Endothelial cell of umbilical vein (primary cell): ENCODE measurements around the gene JAZF1. TPM values are rescaled to one million over a fixed set of nuclear protein-coding genes. Genes with fewer than 3 reads are reported as not detected.

Source experiments
- BruUV-seq: library from RNA; stranded (reverse); fragments of 400-500 nt; replicated peaks from 2 replicates; lab custom pipeline; 2021; lab: Mats Ljungman, UMichigan
- CTCF ChIA-PET: fragments of 300-600, 350-600 bp; sonication (Branson Sonifier 250); formaldehyde crosslinking; loops from one replicate; lab custom pipeline; 2021; ENCODE audit warnings: antibody characterized with exemption, inconsistent platforms; lab: Charles Lee
- POLR2A ChIA-PET: fragments of 300-600, 350-600 bp; sonication (Branson Sonifier 250); formaldehyde crosslinking; loops from one replicate; lab custom pipeline; 2021; ENCODE audit warnings: antibody characterized with exemption, inconsistent platforms; lab: Charles Lee
- DNase-seq: peaks from one replicate; pipeline ENCODE4 v3.0.0-alpha.2; 2011; ENCODE audit warnings: low read depth, low spot score
- FAIRE-seq: peaks from 2 replicates; lab custom pipeline; 2011; peaks lifted over from hg19 to GRCh38; lab: Jason Lieb, UNC
- H2AFZ ChIP-seq: 2 replicates; pipeline ENCODE4 v1.6.0; 2012; ENCODE audit warnings: low read depth, low read length, control low read depth, inconsistent platforms
- H3K27ac ChIP-seq: 2 replicates; pipeline ENCODE4 v1.5.1; 2011; ENCODE audit warnings: low read depth, mild to moderate bottlenecking, control low read depth, low read length, moderate library complexity; ENCODE audit not compliant: insufficient read depth
- H3K27me3 ChIP-seq, 2 experiments: 2 replicates each; pipeline versions ENCODE4 v1.6.0 to v1.6.1; 2011; ENCODE audit warnings: low read length in 2 of 2, mixed read lengths in 1 of 2; ENCODE audit not compliant: control insufficient read depth in 2 of 2, insufficient read depth in 2 of 2
- H3K36me3 ChIP-seq, 2 experiments: 2 replicates in 1 of 2; 3 replicates in 1 of 2; pipeline ENCODE4 v1.5.1; 2011; ENCODE audit warnings: low read length in 2 of 2, mild to moderate bottlenecking in 1 of 2, moderate library complexity in 1 of 2; ENCODE audit not compliant: control insufficient read depth in 2 of 2, insufficient read depth in 2 of 2; ENCODE audit errors: extremely low read depth in 1 of 2
- H3K4me1 ChIP-seq: 3 replicates; pipeline ENCODE4 v1.5.1; 2011; ENCODE audit warnings: mild to moderate bottlenecking, low read length; ENCODE audit not compliant: control insufficient read depth, insufficient read depth; ENCODE audit errors: extremely low read depth
- H3K4me2 ChIP-seq: 2 replicates; pipeline ENCODE4 v1.6.1; 2011; ENCODE audit warnings: low read length, control low read depth, mixed read lengths; ENCODE audit not compliant: insufficient read depth
- H3K4me3 ChIP-seq, 3 experiments: fragments of 200-600 bp in 1 of 3; sonication (generic), shearing (Covaris generic) in 1 of 3; replicated peaks in 1 of 3; 2 replicates each; pipeline ENCODE4 v1.5.1; 2011 to 2016; ENCODE audit warnings: control low read depth in 3 of 3, low read length in 3 of 3, mild to moderate bottlenecking in 2 of 3, inconsistent platforms in 1 of 3, low read depth in 1 of 3, moderate library complexity in 1 of 3; ENCODE audit not compliant: insufficient read depth in 1 of 3
- H3K79me2 ChIP-seq: 2 replicates; pipeline ENCODE4 v1.6.0; 2012; ENCODE audit warnings: low read length, inconsistent platforms; ENCODE audit not compliant: control insufficient read depth, insufficient read depth
- H3K9ac ChIP-seq: replicated peaks from 2 replicates; pipeline ENCODE3; 2011; ENCODE audit warnings: low read length, control low read depth; ENCODE audit not compliant: insufficient read depth; ENCODE audit errors: extremely low read depth
- H3K9me1 ChIP-seq: replicated peaks from 3 replicates; pipeline ENCODE4 v1.6.0; 2011; ENCODE audit warnings: mild to moderate bottlenecking, low read length; ENCODE audit not compliant: control insufficient read depth, insufficient read depth; ENCODE audit errors: extremely low read depth
- H3K9me3 ChIP-seq: replicated peaks from 2 replicates; pipeline ENCODE4 v1.5.1; 2012; ENCODE audit warnings: low read length, inconsistent platforms; ENCODE audit not compliant: control insufficient read depth, insufficient read depth
- H4K20me1 ChIP-seq: replicated peaks from 2 replicates; pipeline ENCODE3; 2011; ENCODE audit warnings: mild to moderate bottlenecking, low read length; ENCODE audit not compliant: control insufficient read depth, insufficient read depth; ENCODE audit errors: extremely low read depth
- EZH2 ChIP-seq: IDR thresholded peaks from 2 replicates; pipeline ENCODE4 v1.6.1; 2012; ENCODE audit warnings: borderline replicate concordance, low read depth, mild to moderate bottlenecking, moderate library complexity, low read length, inconsistent platforms; ENCODE audit not compliant: severe bottlenecking
- FOS ChIP-seq: IDR thresholded peaks from 2 replicates; pipeline ENCODE4 v1.6.1; 2011; ENCODE audit warnings: mild to moderate bottlenecking, low read length, moderate library complexity, borderline replicate concordance; ENCODE audit not compliant: insufficient read depth
- GATA2 ChIP-seq: IDR thresholded peaks from 2 replicates; pipeline ENCODE4 v1.7.0; 2011; ENCODE audit warnings: low read depth, mild to moderate bottlenecking, moderate library complexity, mixed read lengths, low read length; ENCODE audit not compliant: insufficient read length, insufficient read depth
- JUN ChIP-seq: IDR thresholded peaks from 2 replicates; pipeline ENCODE4 v1.6.1; 2011; ENCODE audit warnings: borderline replicate concordance, low read depth; ENCODE audit not compliant: insufficient read length, insufficient read depth
- MYC ChIP-seq: IDR thresholded peaks from one replicate; pipeline ENCODE4 v1.6.1; 2011; ENCODE audit warnings: mild to moderate bottlenecking, low read depth, low read length
- POLR2A ChIP-seq: IDR thresholded peaks from 2 replicates; pipeline ENCODE4 v1.6.1; 2012; ENCODE audit warnings: low read depth, mild to moderate bottlenecking, control low read depth, low read length
- POLR2AphosphoS5 ChIP-seq: IDR thresholded peaks from 2 replicates; pipeline ENCODE4 v1.6.1; 2012; ENCODE audit warnings: low read depth, mild to moderate bottlenecking, control low read depth, low read length, moderate library complexity; ENCODE audit not compliant: insufficient read depth
- dilution Hi-C: fragments of 300-500 bp; cut with MboI; formaldehyde crosslinking; loops from one replicate; pipeline ENCODE4 v1.15.0; 2019; ENCODE audit warnings: low sequenced_read_pairs; ENCODE audit not compliant: extremely low pct_ligation_motif_present
- intact Hi-C: fragments of 100-400 bp; cut with micrococcal nuclease; formaldehyde crosslinking; loops from one replicate; pipeline ENCODE4 v1.10.0; 2022
- polyA plus RNA-seq, 4 experiments: library from polyadenylated mRNA; depleted of rRNA in 3 of 4; stranded (reverse) in 3 of 4; unstranded in 1 of 4; fragments of >200 nt; gene quantifications; 2 replicates each; pipeline versions ENCODE4 v1.2.1 to v1.2.3, GENCODE V29; 2011 to 2012; ENCODE audit warnings: missing spikeins in 1 of 4
- total RNA-seq: library from RNA; stranded (reverse); gene quantifications from 2 replicates; pipeline ENCODE4 v1.2.3, GENCODE V29; 2021
- TF ChIP-seq, protein P1 (sequence below), 2 donors: IDR thresholded peaks; 1 replicate in 1 of 2; 2 replicates in 1 of 2; pipeline ENCODE4 v1.5.1; 2011; ENCODE audit warnings: low read length in 2 of 2, mild to moderate bottlenecking in 2 of 2, moderate library complexity in 2 of 2, control low read depth in 1 of 2, inconsistent platforms in 1 of 2, low read depth in 1 of 2; ENCODE audit not compliant: insufficient read depth in 1 of 2; ENCODE audit errors: extremely low read depth in 1 of 2
- TF ChIP-seq, protein P2 (sequence below): IDR thresholded peaks from 2 replicates; pipeline ENCODE4 v1.6.1; 2011; ENCODE audit not compliant: insufficient read depth, insufficient read length

JAZF1 gene
- total and polyA plus RNA-seq, 2 donors (not counting 3 experiments of a cell fraction or from before 2014, with no cell fraction given): 2.5 to 16.9 TPM

DNA sequence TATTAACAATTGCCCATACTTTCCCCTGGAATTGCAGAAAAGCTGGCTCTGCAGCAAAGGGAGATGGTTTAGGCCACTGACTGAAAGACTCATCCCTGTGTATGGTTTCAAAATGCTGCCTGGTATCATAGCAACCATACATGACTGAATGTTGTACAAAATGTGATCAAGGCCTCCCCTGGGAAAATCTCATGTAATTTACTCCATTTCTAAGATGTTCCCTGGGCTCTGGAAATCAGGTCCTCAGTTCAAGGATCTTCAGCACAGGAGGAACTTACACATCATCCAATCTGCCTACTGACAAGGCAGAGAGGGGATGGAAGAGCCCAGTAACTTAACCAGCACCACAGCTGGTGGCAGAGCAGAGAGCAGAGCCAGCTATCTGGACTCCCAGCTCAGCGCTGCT is 111.8 kb downstream of the JAZF1 start:
- TF ChIP-seq, protein P1, sequence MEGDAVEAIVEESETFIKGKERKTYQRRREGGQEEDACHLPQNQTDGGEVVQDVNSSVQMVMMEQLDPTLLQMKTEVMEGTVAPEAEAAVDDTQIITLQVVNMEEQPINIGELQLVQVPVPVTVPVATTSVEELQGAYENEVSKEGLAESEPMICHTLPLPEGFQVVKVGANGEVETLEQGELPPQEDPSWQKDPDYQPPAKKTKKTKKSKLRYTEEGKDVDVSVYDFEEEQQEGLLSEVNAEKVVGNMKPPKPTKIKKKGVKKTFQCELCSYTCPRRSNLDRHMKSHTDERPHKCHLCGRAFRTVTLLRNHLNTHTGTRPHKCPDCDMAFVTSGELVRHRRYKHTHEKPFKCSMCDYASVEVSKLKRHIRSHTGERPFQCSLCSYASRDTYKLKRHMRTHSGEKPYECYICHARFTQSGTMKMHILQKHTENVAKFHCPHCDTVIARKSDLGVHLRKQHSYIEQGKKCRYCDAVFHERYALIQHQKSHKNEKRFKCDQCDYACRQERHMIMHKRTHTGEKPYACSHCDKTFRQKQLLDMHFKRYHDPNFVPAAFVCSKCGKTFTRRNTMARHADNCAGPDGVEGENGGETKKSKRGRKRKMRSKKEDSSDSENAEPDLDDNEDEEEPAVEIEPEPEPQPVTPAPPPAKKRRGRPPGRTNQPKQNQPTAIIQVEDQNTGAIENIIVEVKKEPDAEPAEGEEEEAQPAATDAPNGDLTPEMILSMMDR (IDR thresholded peaks at IDR 0.05; ENCODE audit: extremely low read depth in 1 of 2, insufficient read depth in 1 of 2, low read depth in 1 of 2, low read length in 2 of 2): no peak
- TF ChIP-seq, protein P2, sequence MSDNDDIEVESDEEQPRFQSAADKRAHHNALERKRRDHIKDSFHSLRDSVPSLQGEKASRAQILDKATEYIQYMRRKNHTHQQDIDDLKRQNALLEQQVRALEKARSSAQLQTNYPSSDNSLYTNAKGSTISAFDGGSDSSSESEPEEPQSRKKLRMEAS: no peak
- TF ChIP-seq FOS (no peak), POLR2A (no peak), JUN (no peak), EZH2 (no peak), POLR2AphosphoS5 (no peak), MYC (no peak), GATA2 (no peak)
- dilution Hi-C loops (no loop called here), intact Hi-C loops (no loop called here)
- FAIRE-seq (no peak), DNase-seq (no peak)
- no TSS peak for BruUV-seq
- no peak overlapping the region for H2AFZ ChIP-seq
- no peaks in the 10 kb centered on the region for H3K79me2 ChIP-seq
- no peak overlapping the region for H3K27ac ChIP-seq
- ChIA-PET CTCF (interaction anchor here (1.4 to 3.9 kb wide), 5 partner anchors 10 to 873 kb away, joined by 3 to 24 read pairs (median 9); no protein-coding TSS in a partner anchor), POLR2A (no interaction called here)
- no peaks in the 10 kb centered on the region for H3K9me1 ChIP-seq
- H3K9me3 ChIP-seq: no peaks in the 10 kb centered on the region
- H3K4me2 ChIP-seq: no peak overlapping the region
- no peaks in the 10 kb centered on the region for H3K36me3 ChIP-seq
- H4K20me1 ChIP-seq: no peaks in the 10 kb centered on the region
- H3K4me1 ChIP-seq: no peaks in the 10 kb centered on the region
- H3K27me3 ChIP-seq: no peaks in the 10 kb centered on the region
- H3K4me3 ChIP-seq: no peak overlapping the region
- H3K9ac ChIP-seq: no peak overlapping the region
